Right atrium auricular region (tissue), 2 donors: Measurements from ENCODE around the gene PPP3CA. TPM values are rescaled to one million over a fixed set of nuclear protein-coding genes. Genes with fewer than 3 reads are reported as not detected.

Experiments
- DNase-seq: peaks from one replicate; pipeline ENCODE4 v3.0.0-alpha.2; 2019; ENCODE audit warnings: low spot score
- H3K27ac ChIP-seq, 2 donors: fragments of 200-600 bp; sonication (generic); 1 replicate in 1 of 2; 2 replicates in 1 of 2; pipeline ENCODE4 v1.5.1; 2016 to 2019
- H3K27me3 ChIP-seq, 2 donors: fragments of 200-600 bp; sonication (generic); one replicate each; pipeline versions ENCODE4 v1.5.1 to v1.6.0; 2017 to 2019
- H3K36me3 ChIP-seq: fragments of 200-600 bp; sonication (generic); one replicate; pipeline ENCODE4 v1.5.1; 2016
- H3K4me1 ChIP-seq, 2 donors: fragments of 200-600 bp; sonication (generic); one replicate each; pipeline versions ENCODE4 v1.5.1 to v1.6.0; 2017 to 2019
- H3K4me3 ChIP-seq, 2 donors: fragments of 200-600 bp; sonication (generic); 1 replicate in 1 of 2; 2 replicates in 1 of 2; pipeline ENCODE4 v1.5.1; 2017 to 2019; ENCODE audit warnings: mild to moderate bottlenecking in 1 of 2, moderate library complexity in 1 of 2
- H3K9me3 ChIP-seq, 2 donors: fragments of 200-600 bp; sonication (generic); one replicate each; pipeline ENCODE4 v1.5.1; 2019
- total RNA-seq, 2 donors: library from RNA; depleted of rRNA; stranded (reverse); fragments of >200 nt; gene quantifications; one replicate each; pipeline ENCODE4 v1.1.0, GENCODE V29; 2016
- TF ChIP-seq, protein P1 (sequence below), 2 donors: fragments of 200-600 bp; sonication (generic); IDR thresholded peaks; one replicate each; pipeline ENCODE4 v1.5.1; 2019; ENCODE audit warnings: antibody characterized with exemption in 2 of 2

PPP3CA gene
- total RNA-seq, 2 donors from 2014 or later = 11.2 to 15.7 TPM

DNA sequence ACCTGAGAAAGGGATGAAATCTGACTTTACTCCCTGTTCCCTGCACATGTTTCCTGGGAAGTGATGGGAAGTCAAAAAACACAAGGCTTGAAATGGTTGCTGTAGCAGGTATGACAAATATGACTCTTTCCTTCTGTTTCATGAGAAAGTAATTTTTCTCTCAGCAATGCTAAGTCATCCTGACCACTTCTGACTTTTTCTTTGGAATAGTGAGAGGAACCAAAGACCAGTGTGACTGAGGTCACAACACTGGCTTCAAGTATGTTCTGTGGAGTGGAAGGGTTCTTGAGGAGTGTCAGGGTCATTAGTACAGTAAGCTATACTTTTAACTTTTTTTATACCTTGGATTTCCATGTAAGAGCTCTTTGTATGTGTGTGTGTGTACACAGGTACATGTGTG lies 225.3 kb downstream of the PPP3CA start:
- Histone ChIP-seq H3K4me1 (no peaks in the 10 kb centered on the region), H3K27ac (no peak overlapping the region), H3K9me3 (no peaks in the 10 kb centered on the region), H3K27me3 (no peaks in the 10 kb centered on the region), H3K4me3 (no peak overlapping the region), H3K36me3 (no peaks in the 10 kb centered on the region)
- DNase-seq = no peak
- TF ChIP-seq, protein P1, sequence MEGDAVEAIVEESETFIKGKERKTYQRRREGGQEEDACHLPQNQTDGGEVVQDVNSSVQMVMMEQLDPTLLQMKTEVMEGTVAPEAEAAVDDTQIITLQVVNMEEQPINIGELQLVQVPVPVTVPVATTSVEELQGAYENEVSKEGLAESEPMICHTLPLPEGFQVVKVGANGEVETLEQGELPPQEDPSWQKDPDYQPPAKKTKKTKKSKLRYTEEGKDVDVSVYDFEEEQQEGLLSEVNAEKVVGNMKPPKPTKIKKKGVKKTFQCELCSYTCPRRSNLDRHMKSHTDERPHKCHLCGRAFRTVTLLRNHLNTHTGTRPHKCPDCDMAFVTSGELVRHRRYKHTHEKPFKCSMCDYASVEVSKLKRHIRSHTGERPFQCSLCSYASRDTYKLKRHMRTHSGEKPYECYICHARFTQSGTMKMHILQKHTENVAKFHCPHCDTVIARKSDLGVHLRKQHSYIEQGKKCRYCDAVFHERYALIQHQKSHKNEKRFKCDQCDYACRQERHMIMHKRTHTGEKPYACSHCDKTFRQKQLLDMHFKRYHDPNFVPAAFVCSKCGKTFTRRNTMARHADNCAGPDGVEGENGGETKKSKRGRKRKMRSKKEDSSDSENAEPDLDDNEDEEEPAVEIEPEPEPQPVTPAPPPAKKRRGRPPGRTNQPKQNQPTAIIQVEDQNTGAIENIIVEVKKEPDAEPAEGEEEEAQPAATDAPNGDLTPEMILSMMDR (IDR thresholded peaks at IDR 0.05) = no peak

DNA sequence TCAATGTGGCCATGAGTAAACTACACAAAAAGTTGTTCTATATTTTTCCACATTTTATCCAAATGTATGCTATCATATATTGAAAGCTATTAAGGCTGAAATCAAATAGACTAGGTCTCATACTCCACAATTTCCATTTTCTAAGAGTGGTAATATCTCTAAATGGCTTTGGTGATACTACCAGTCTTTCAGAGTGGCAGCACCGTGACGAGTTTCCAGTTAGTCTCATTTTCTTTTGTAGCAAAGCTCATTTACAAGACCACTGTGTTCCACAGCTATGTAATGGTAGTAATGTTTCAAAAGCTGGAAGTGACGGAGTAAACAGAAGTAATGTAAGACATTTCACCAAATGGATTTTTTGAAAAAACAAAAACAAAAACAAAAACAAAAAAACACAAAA lies 228.2 kb downstream of the PPP3CA start:
- H3K36me3 ChIP-seq = no peaks in the 10 kb centered on the region
- H3K4me1 ChIP-seq = no peaks in the 10 kb centered on the region
- H3K27me3 ChIP-seq = no peaks in the 10 kb centered on the region
- H3K27ac ChIP-seq = no peak overlapping the region
- TF ChIP-seq, protein P1 (IDR thresholded peaks at IDR 0.05) = no peak
- DNase-seq = no peak
- H3K4me3 ChIP-seq = no peak overlapping the region
- H3K9me3 ChIP-seq = no peaks in the 10 kb centered on the region

DNA sequence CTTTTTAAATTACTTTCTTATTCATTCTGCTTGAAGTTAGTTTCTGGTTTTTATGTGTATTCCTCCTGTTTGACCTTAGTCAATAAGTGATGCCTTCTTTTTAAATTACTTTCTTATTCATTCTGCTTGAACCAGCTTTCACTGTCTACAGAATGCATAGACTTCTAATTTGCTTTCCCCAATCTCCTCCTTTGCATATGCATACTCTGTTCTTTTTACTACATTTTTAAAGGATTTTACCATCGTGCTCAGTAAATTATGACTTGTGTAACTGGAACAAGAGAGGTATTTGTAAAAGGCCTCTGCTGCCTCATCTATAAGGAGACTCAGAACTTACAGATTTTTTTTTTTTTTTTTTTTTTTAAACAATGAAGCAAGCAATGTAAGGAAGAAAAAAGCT lies 228.7 kb downstream of the PPP3CA start:
- no peaks in the 10 kb centered on the region for H3K36me3 ChIP-seq
- TF ChIP-seq, protein P1 (IDR thresholded peaks at IDR 0.05) = no peak
- H3K27ac ChIP-seq = no peak overlapping the region
- no peaks in the 10 kb centered on the region for H3K4me1 ChIP-seq
- no peaks in the 10 kb centered on the region for H3K27me3 ChIP-seq
- no peak overlapping the region for H3K4me3 ChIP-seq
- DNase-seq = no peak
- H3K9me3 ChIP-seq = no peaks in the 10 kb centered on the region

DNA sequence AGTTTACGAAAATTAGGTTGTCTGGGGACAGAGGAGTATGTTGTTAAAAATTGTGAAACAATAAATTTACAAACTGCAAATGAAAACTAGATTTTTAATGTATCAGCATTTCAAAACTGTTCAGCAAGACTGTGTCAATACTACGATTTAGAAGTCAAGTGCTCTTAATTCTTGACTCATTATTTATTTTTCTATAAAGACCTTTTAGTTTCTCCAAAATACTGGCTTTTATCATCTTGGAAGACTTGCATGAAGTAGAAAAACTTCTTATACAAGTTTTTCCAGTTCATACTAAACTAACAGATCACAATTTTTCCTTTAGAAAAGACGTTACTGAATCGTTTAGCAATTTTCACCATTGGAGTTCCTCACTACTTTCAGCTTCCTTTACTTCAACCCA lies 231.4 kb downstream of the PPP3CA start:
- no peak for DNase-seq
- TF ChIP-seq, protein P1 (IDR thresholded peaks at IDR 0.05) = no peak
- no peaks in the 10 kb centered on the region for H3K27me3 ChIP-seq
- no peak overlapping the region for H3K27ac ChIP-seq
- no peaks in the 10 kb centered on the region for H3K9me3 ChIP-seq
- no peak overlapping the region for H3K4me3 ChIP-seq
- no peaks in the 10 kb centered on the region for H3K4me1 ChIP-seq
- H3K36me3 ChIP-seq = no peaks in the 10 kb centered on the region

DNA sequence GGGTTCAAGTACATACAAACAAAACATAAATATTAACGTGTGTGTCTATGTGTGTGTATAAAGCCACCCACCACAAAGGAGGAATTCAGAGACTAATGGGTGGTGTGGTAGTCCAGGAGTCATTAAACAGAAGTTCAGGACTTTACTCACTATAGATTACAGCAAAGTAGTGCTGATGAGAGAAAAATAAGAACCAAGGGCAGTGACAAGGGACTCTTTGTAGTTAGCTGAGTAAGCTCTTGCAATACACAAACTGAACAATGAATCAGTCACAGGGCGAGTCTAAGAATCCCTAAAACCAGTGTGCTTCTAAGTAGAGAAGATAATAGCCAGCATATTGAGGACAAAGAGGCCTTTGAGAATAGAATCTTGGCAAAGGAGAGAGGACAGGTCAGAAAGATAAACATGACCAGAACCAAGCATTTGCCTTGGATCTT lies 232.4 kb downstream of the PPP3CA start:
- H3K27me3 ChIP-seq = no peaks in the 10 kb centered on the region
- no peak overlapping the region for H3K27ac ChIP-seq
- no peaks in the 10 kb centered on the region for H3K4me1 ChIP-seq
- no peaks in the 10 kb centered on the region for H3K9me3 ChIP-seq
- DNase-seq = no peak
- no peak overlapping the region for H3K4me3 ChIP-seq
- no peaks in the 10 kb centered on the region for H3K36me3 ChIP-seq
- TF ChIP-seq, protein P1 (IDR thresholded peaks at IDR 0.05) = no peak

DNA sequence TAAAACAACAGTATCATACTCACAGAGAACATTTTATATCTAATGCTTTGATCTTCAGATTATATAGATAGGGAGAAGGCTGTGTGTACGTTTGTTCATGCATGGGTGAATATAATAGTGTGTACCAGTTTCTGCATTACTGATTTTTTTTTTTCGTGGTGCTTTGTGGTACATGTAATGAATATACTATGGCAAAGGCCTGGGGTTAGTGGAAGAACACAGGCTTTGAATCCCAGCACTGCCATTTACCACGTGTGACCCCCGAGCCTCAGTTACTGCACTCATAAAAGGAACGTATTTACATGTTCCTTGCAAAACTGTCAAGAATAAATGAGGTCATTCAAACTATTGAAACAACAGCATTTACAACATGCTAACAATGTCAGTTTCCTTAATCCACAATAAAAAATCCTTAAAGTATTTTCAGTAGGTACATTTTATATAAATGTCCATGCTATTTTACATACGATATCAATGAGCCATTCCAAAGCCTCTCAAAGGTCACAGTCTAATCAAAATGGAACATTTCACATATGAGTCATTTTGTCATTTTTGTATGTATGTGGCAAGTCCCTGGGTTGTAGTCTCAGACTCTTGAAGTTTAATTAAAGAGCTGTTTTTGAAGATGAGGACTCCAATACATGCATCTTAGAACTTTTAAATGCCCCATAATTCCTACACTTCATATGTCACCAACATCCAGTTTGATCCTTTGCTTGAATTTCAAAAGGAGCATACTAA lies 242.8 kb downstream of the PPP3CA start:
- Histone ChIP-seq H3K4me3 (no peak overlapping the region), H3K36me3 (no peaks in the 10 kb centered on the region), H3K4me1 (peaks cover 0 to 20% of the 10 kb centered on the region in 2 donors), H3K9me3 (no peaks in the 10 kb centered on the region), H3K27me3 (no peaks in the 10 kb centered on the region), H3K27ac (no peak overlapping the region)
- TF ChIP-seq, protein P1 (IDR thresholded peaks at IDR 0.05) = no peak
- DNase-seq = no peak
